ENCODE results near the gene PRAC2.

- TF ChIP-seq POLR2AphosphoS5 (IDR thresholded peaks at IDR 0.05; ENCODE audit: low read depth, low read length) (no peak), SIN3A (IDR thresholded peaks at IDR 0.05; ENCODE audit: borderline replicate concordance, insufficient read depth, low read length) (no peak), TAF1 (IDR thresholded peaks at IDR 0.05; ENCODE audit: borderline replicate concordance, insufficient read depth, low read length) (no peak), REST (IDR thresholded peaks at IDR 0.05; ENCODE audit: insufficient read depth in 1 of 2, low read depth in 2 of 2, low read length in 2 of 2) (no peak), FOXP2 (optimal IDR thresholded peaks at IDR 0.05; ENCODE audit: borderline replicate concordance, extremely low read depth, extremely low read length, insufficient read depth) (no peak)
Measured at GRCh38 chr17:48734333-48735061, 11.5 kb downstream of the PRAC2 start.
